ENCODE data around the gene NLRP4. TPM values are rescaled to one million over a fixed set of nuclear protein-coding genes. Genes with fewer than 3 reads are reported as not detected.

NLRP4 gene
- total RNA-seq, 1 experiment from 2014 or later = not detected

DNA sequence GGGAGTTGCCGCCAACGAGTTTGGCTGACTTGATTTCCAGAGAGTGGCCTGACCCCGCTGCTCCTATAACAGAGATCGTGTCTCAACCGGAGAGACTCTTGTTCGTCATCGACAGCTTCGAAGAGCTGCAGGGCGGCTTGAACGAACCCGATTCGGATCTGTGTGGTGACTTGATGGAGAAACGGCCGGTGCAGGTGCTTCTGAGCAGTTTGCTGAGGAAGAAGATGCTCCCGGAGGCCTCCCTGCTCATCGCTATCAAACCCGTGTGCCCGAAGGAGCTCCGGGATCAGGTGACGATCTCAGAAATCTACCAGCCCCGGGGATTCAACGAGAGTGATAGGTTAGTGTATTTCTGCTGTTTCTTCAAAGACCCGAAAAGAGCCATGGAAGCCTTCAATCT is 21.6 kb downstream of the NLRP4 start:
- no peak for DNase-seq
- Histone ChIP-seq H3K36me3 (replicated peaks; ENCODE audit: control insufficient read depth, insufficient read depth, low read length) (no peaks in the 10 kb centered on the region), H3K4me3 (ENCODE audit: insufficient read depth, low read depth, low read length) (no peak overlapping the region), H3K27me3 (ENCODE audit: control insufficient read depth, insufficient read depth, low read length) (no peaks in the 10 kb centered on the region)

GRCh38 chr19:55858401-55858800 is 22.1 kb downstream of the NLRP4 start:
- no peaks in the 10 kb centered on the region for H3K36me3 ChIP-seq (replicated peaks; ENCODE audit: control insufficient read depth, insufficient read depth, low read length)
- no peaks in the 10 kb centered on the region for H3K27me3 ChIP-seq (ENCODE audit: control insufficient read depth, insufficient read depth, low read length)
- no peak overlapping the region for H3K4me3 ChIP-seq (ENCODE audit: insufficient read depth, low read depth, low read length)
- no peak for DNase-seq

DNA sequence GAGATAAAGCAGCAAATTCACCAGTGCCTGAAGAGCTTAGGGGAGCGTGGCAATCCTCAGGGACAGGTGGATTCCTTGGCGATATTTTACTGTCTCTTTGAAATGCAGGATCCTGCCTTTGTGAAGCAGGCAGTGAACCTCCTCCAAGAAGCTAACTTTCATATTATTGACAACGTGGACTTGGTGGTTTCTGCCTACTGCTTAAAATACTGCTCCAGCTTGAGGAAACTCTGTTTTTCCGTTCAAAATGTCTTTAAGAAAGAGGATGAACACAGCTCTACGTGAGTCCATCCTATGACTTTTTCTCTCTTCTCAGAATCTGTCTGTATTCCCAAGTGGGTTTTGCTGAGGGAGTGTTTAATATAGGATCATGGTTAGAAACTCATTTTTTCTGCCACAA is 22.6 kb downstream of the NLRP4 start:
- no peaks in the 10 kb centered on the region for H3K27me3 ChIP-seq (ENCODE audit: control insufficient read depth, insufficient read depth, low read length)
- H3K4me3 ChIP-seq (ENCODE audit: insufficient read depth, low read depth, low read length) = no peak overlapping the region
- DNase-seq = no peak
- H3K36me3 ChIP-seq (replicated peaks; ENCODE audit: control insufficient read depth, insufficient read depth, low read length) = no peaks in the 10 kb centered on the region

DNA sequence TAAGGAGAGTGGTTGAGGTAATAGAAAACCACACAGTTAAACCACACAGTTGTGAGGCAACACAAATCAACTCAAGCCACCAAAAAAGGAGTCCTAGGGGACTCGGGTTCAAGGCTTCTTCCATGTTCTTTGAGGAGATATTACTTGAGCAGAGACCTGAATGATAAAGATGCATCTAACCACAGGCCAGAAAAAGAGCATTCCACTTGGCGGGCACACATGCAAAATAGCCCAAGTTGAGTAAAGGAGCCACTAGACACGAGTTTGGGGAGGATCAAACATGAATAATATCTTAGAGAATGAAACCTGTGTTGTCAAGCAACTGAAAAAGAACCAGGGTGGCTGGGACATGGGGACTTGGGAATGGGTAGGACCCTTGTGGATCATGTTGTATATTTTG is 30.2 kb downstream of the NLRP4 start:
- H3K36me3 ChIP-seq (replicated peaks; ENCODE audit: control insufficient read depth, insufficient read depth, low read length) = no peaks in the 10 kb centered on the region
- no peak overlapping the region for H3K4me3 ChIP-seq (ENCODE audit: insufficient read depth, low read depth, low read length)
- no peak for DNase-seq
- H3K27me3 ChIP-seq (ENCODE audit: control insufficient read depth, insufficient read depth, low read length) = no peaks in the 10 kb centered on the region

DNA sequence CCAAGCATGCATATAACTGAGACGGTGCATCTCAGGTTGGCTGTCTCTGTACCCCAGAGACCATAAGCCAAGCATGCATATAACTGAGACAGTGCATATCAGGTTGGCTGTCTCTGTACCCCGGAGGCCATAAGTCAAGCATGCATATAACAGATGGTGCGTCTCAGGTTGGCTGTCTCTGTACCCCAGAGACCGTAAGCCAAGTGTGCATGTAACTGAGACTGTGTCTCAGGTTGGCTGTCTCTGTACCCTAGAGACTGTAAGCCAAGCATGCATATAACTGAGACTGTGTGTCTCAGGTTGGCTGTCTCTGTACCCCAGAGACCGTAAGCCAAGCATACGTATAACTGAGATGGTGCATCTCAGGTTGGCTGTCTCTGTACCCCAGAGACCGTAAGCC is 30.8 kb downstream of the NLRP4 start:
- H3K36me3 ChIP-seq (replicated peaks; ENCODE audit: control insufficient read depth, insufficient read depth, low read length) = no peaks in the 10 kb centered on the region
- H3K4me3 ChIP-seq (ENCODE audit: insufficient read depth, low read depth, low read length) = no peak overlapping the region
- DNase-seq = no peak
- no peaks in the 10 kb centered on the region for H3K27me3 ChIP-seq (ENCODE audit: control insufficient read depth, insufficient read depth, low read length)

DNA sequence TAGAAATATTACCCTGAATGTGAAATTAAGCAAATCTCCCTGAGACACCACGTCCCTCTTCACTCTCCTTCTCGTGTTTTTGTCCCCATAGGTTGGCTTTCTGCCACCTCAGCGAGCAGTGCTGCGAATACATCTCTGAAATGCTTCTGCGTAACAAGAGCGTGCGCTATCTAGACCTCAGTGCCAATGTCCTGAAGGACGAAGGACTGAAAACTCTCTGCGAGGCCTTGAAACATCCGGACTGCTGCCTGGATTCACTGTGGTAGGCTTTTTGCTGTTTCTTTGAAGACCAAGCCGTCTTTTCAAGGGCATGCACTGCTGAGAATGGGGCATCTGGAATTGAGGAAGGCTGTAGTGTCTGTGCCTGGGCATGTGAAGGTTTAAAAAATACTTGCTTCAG is 34.4 kb downstream of the NLRP4 start:
- DNase-seq = no peak
- no peaks in the 10 kb centered on the region for H3K36me3 ChIP-seq (replicated peaks; ENCODE audit: control insufficient read depth, insufficient read depth, low read length)
- no peak overlapping the region for H3K4me3 ChIP-seq (ENCODE audit: insufficient read depth, low read depth, low read length)
- H3K27me3 ChIP-seq (ENCODE audit: control insufficient read depth, insufficient read depth, low read length) = no peaks in the 10 kb centered on the region

GRCh38 chr19:55877211-55877610 is 40.9 kb downstream of the NLRP4 start:
- H3K4me3 ChIP-seq (ENCODE audit: insufficient read depth, low read depth, low read length) = no peak overlapping the region
- H3K27me3 ChIP-seq (ENCODE audit: control insufficient read depth, insufficient read depth, low read length) = no peaks in the 10 kb centered on the region
- DNase-seq = no peak
- H3K36me3 ChIP-seq (replicated peaks; ENCODE audit: control insufficient read depth, insufficient read depth, low read length) = no peaks in the 10 kb centered on the region

DNA sequence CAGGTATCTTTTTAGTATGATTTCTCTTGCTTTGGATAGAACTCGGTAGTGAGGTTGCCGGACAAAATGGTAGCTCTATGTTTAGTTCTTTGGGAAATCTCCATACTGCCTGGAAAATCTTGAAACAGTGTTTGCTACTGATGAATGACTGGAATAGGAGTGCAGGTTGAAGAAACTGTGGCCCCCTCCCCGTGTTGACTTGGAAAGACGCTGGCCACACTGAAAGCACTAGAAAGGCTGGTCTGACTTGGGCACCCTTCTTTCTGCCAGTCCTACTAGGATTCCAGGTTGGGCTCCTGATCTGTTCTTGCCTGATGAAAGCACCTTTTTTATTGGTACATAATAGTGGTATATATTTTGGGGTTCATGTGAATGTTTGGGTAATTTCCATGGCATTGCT is 46.3 kb downstream of the NLRP4 start:
- Histone ChIP-seq H3K27me3 (ENCODE audit: control insufficient read depth, insufficient read depth, low read length) (no peaks in the 10 kb centered on the region), H3K36me3 (replicated peaks; ENCODE audit: control insufficient read depth, insufficient read depth, low read length) (no peaks in the 10 kb centered on the region), H3K4me3 (ENCODE audit: insufficient read depth, low read depth, low read length) (no peak overlapping the region)
- no peak for DNase-seq

- no peaks in the 10 kb centered on the region; the same call in 1 of the 2 replicates for H3K27me3 ChIP-seq (ENCODE audit: control insufficient read depth, insufficient read depth, low read length)
- H3K4me3 ChIP-seq (ENCODE audit: insufficient read depth, low read depth, low read length) = no peak overlapping the region
Observed at GRCh38 chr19:55898911-55899310, 62.6 kb downstream of the NLRP4 start.

DNA sequence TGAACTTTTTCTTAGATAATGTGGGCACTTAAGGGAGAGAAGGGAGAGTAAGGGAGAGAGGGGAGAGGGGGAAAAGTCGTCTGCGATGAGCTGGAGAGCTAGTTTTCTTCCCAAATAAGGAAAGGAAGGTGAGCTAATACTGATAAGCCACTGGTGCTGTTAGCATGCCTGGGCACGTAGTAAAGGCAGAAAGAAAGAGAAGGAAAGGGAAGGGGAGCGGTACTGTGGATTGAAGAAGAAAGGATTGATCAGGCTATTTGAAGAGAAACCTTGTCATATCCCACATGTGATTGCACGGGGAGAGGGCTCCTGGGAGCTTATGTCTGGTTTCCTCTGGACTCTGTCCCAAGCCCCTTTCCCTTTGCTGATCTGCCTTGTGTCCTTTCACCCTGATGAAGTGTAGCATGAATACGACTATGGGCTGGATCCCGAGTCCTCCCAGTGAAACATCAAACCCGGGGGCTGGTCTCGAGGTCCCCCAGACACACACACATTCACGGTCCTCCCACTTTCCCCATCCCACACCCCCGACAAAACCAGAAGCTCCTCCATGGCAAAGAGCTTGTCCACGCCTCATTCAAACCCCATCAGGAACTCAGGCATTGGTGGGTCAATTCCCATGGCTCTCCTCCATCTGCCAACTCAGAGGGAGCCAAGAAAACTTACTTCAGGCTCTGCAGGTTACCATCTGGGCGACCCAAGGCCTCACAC is 65.2 kb downstream of the NLRP4 start:
- H3K4me3 ChIP-seq (ENCODE audit: insufficient read depth, low read depth, low read length) = no peak overlapping the region
- H3K36me3 ChIP-seq (replicated peaks; ENCODE audit: control insufficient read depth, insufficient read depth, low read length) = no peaks in the 10 kb centered on the region; the same call in 1 of the 2 replicates
- H3K27me3 ChIP-seq (ENCODE audit: control insufficient read depth, insufficient read depth, low read length) = no peaks in the 10 kb centered on the region; the same call in 1 of the 2 replicates
- no peak for DNase-seq

More at GRCh38 chr19:55898911-55899310, 62.6 kb downstream of the NLRP4 start:
- no peaks in the 10 kb centered on the region; the same call in 1 of the 2 replicates for H3K36me3 ChIP-seq (replicated peaks; ENCODE audit: control insufficient read depth, insufficient read depth, low read length)
- DNase-seq = no peak

- no peak overlapping the region for H3K4me3 ChIP-seq (ENCODE audit: insufficient read depth, low read depth, low read length)
- no peak for DNase-seq
- H3K36me3 ChIP-seq (replicated peaks; ENCODE audit: control insufficient read depth, insufficient read depth, low read length) = no peaks in the 10 kb centered on the region; the same call in 1 of the 2 replicates
- no peaks in the 10 kb centered on the region; the same call in 1 of the 2 replicates for H3K27me3 ChIP-seq (ENCODE audit: control insufficient read depth, insufficient read depth, low read length)
Observed at GRCh38 chr19:55902080-55902751, 65.9 kb downstream of the NLRP4 start.

GRCh38 chr19:55907286-55907685 is 70.9 kb downstream of the NLRP4 start:
- Histone ChIP-seq H3K4me3 (ENCODE audit: insufficient read depth, low read depth, low read length) (no peak overlapping the region), H3K36me3 (replicated peaks; ENCODE audit: control insufficient read depth, insufficient read depth, low read length) (no peaks in the 10 kb centered on the region; the same call in 1 of the 2 replicates), H3K27me3 (ENCODE audit: control insufficient read depth, insufficient read depth, low read length) (no peaks in the 10 kb centered on the region; the same call in 1 of the 2 replicates)
- DNase-seq = no peak

- Histone ChIP-seq H3K27me3 (ENCODE audit: control insufficient read depth, insufficient read depth, low read length) (no peaks in the 10 kb centered on the region; the same call in 1 of the 2 replicates), H3K4me3 (ENCODE audit: insufficient read depth, low read depth, low read length) (no peak overlapping the region), H3K36me3 (replicated peaks; ENCODE audit: control insufficient read depth, insufficient read depth, low read length) (no peaks in the 10 kb centered on the region; the same call in 1 of the 2 replicates)
- no peak for DNase-seq
Observed at GRCh38 chr19:55907746-55908145, 71.4 kb downstream of the NLRP4 start.

DNA sequence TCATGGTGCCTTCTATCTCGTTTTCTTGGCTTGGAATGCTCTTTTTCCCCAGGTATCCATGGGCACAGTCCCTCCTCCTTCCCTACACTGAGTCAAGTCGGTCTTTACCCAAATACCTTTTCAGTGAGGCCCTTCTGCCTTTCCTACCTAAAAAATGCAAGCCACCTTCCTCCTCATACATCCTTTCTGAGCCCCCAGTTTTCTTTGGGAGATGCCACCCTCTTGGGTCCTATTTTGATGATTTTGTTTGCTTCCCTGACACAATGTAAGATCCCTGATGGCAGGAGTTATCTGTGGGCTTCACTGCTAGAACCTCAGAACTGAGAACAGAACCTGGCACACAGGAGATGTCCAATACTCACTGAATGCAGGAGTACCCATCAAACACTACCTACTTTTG is 73.5 kb downstream of the NLRP4 start:
- no peak overlapping the region for H3K4me3 ChIP-seq (ENCODE audit: insufficient read depth, low read depth, low read length)
- DNase-seq = no peak
- no peaks in the 10 kb centered on the region for H3K27me3 ChIP-seq (ENCODE audit: control insufficient read depth, insufficient read depth, low read length)
- no peaks in the 10 kb centered on the region for H3K36me3 ChIP-seq (replicated peaks; ENCODE audit: control insufficient read depth, insufficient read depth, low read length)

GRCh38 chr19:55912916-55913315 is 76.6 kb downstream of the NLRP4 start:
- no peaks in the 10 kb centered on the region for H3K27me3 ChIP-seq (ENCODE audit: control insufficient read depth, insufficient read depth, low read length)
- H3K4me3 ChIP-seq (ENCODE audit: insufficient read depth, low read depth, low read length) = no peak overlapping the region
- DNase-seq = no peak
- H3K36me3 ChIP-seq (replicated peaks; ENCODE audit: control insufficient read depth, insufficient read depth, low read length) = no peaks in the 10 kb centered on the region
